DOHH2 (cell line): ENCODE measurements around the gene STK32B.

Experiments used
- H3F3A ChIP-seq: fragments of 200-600 bp; sonication (generic), shearing (Covaris generic); 2 replicates; pipeline ENCODE4 v1.6.0; 2016; ENCODE audit warnings: antibody characterized with exemption, mild to moderate bottlenecking; ENCODE audit not compliant: control insufficient read depth, insufficient read depth
- H3K27ac ChIP-seq: fragments of 200-600 bp; sonication (generic); 2 replicates; pipeline ENCODE4 v1.5.1; 2014; ENCODE audit warnings: low read depth, mild to moderate bottlenecking, low read length, moderate library complexity
- H3K27me3 ChIP-seq: fragments of 200-600 bp; sonication (generic); 2 replicates; pipeline ENCODE4 v1.6.1; 2014; ENCODE audit warnings: mild to moderate bottlenecking, low read length, mixed read lengths; ENCODE audit not compliant: control insufficient read depth
- H3K36me3 ChIP-seq: fragments of 200-600 bp; sonication (generic); 2 replicates; pipeline ENCODE4 v1.6.1; 2014; ENCODE audit warnings: mild to moderate bottlenecking, low read length, moderate library complexity, mixed read lengths; ENCODE audit not compliant: control insufficient read depth
- H3K4me1 ChIP-seq: fragments of 200-600 bp; sonication (generic); 2 replicates; pipeline ENCODE4 v1.6.1; 2014; ENCODE audit warnings: mild to moderate bottlenecking, low read length, mixed read lengths; ENCODE audit not compliant: control insufficient read depth
- H3K4me2 ChIP-seq: fragments of 200-600 bp; sonication (generic); 2 replicates; pipeline ENCODE4 v1.6.0; 2014; ENCODE audit warnings: mild to moderate bottlenecking, low read length, moderate library complexity
- H3K4me3 ChIP-seq: fragments of 200-600 bp; sonication (generic); 2 replicates; pipeline ENCODE4 v1.5.1; 2014; ENCODE audit warnings: mild to moderate bottlenecking, low read length, mixed read lengths
- H3K79me2 ChIP-seq: fragments of 200-600 bp; sonication (generic); 2 replicates; pipeline ENCODE4 v1.6.1; 2014; ENCODE audit warnings: mild to moderate bottlenecking, low read length, mixed read lengths; ENCODE audit not compliant: control insufficient read depth
- H3K9me2 ChIP-seq: fragments of 200-600 bp; sonication (generic); replicated peaks from 2 replicates; pipeline ENCODE4 v1.6.1; 2014; ENCODE audit warnings: mild to moderate bottlenecking, low read length, mixed read lengths; ENCODE audit not compliant: control insufficient read depth
- H3K9me3 ChIP-seq: fragments of 200-600 bp; sonication (generic); 2 replicates; pipeline ENCODE4 v1.6.1; 2014; ENCODE audit warnings: antibody characterized with exemption, low read length, mixed read lengths; ENCODE audit not compliant: control insufficient read depth, insufficient read depth
- H4K20me1 ChIP-seq: fragments of 200-600 bp; sonication (generic); 2 replicates; pipeline ENCODE4 v1.6.0; 2014; ENCODE audit warnings: low read depth, mild to moderate bottlenecking, antibody characterized with exemption, low read length, moderate library complexity; ENCODE audit not compliant: control insufficient read depth, insufficient read depth
- EZH2phosphoT487 ChIP-seq: fragments of 200-600 bp; sonication (generic); IDR thresholded peaks from 2 replicates; pipeline ENCODE4 v1.6.1; 2017; ENCODE audit warnings: borderline replicate concordance, mild to moderate bottlenecking, antibody characterized with exemption, low read length, moderate library complexity, mixed read lengths
- TF ChIP-seq, protein P1 (sequence below): fragments of 200-600 bp; sonication (generic); IDR thresholded peaks from one replicate; pipeline ENCODE4 v1.5.1; 2014; ENCODE audit warnings: antibody characterized with exemption, mild to moderate bottlenecking, low read depth, low read length; ENCODE audit not compliant: poor library complexity, severe bottlenecking

STK32B gene

DNA sequence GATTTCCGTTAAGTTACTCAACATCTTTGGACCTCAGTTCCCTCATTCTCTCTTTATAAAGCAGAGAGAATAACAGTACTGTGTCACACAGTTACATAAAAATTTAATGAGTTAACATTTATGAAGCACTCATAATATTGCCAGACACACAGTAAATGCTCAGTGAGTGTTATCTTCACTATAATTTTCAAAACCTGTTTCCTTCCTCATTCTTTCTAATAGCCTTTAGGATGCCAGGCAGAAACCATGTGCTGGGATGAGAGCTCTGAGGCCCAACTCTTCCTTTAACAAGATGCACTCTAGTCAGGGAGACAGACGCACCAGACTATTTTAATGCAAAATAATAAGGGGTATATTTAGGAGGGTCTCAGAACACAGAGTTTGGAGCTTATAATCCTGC, 208.2 kb downstream of the STK32B start:
- no peaks in the 10 kb centered on the region for H3K9me3 ChIP-seq
- no peaks in the 10 kb centered on the region for H3K9me2 ChIP-seq
- no peaks in the 10 kb centered on the region for H3F3A ChIP-seq
- H3K4me1 ChIP-seq, result no peaks in the 10 kb centered on the region
- no peaks in the 10 kb centered on the region for H3K79me2 ChIP-seq
- TF ChIP-seq EZH2phosphoT487, result no peak
- TF ChIP-seq, protein P1, sequence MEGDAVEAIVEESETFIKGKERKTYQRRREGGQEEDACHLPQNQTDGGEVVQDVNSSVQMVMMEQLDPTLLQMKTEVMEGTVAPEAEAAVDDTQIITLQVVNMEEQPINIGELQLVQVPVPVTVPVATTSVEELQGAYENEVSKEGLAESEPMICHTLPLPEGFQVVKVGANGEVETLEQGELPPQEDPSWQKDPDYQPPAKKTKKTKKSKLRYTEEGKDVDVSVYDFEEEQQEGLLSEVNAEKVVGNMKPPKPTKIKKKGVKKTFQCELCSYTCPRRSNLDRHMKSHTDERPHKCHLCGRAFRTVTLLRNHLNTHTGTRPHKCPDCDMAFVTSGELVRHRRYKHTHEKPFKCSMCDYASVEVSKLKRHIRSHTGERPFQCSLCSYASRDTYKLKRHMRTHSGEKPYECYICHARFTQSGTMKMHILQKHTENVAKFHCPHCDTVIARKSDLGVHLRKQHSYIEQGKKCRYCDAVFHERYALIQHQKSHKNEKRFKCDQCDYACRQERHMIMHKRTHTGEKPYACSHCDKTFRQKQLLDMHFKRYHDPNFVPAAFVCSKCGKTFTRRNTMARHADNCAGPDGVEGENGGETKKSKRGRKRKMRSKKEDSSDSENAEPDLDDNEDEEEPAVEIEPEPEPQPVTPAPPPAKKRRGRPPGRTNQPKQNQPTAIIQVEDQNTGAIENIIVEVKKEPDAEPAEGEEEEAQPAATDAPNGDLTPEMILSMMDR, result no peak
- no peaks in the 10 kb centered on the region for H3K27me3 ChIP-seq
- no peaks in the 10 kb centered on the region for H3K36me3 ChIP-seq
- no peaks in the 10 kb centered on the region for H4K20me1 ChIP-seq
- no peak overlapping the region for H3K27ac ChIP-seq
- H3K4me2 ChIP-seq, result no peak overlapping the region
- no peak overlapping the region for H3K4me3 ChIP-seq

DNA sequence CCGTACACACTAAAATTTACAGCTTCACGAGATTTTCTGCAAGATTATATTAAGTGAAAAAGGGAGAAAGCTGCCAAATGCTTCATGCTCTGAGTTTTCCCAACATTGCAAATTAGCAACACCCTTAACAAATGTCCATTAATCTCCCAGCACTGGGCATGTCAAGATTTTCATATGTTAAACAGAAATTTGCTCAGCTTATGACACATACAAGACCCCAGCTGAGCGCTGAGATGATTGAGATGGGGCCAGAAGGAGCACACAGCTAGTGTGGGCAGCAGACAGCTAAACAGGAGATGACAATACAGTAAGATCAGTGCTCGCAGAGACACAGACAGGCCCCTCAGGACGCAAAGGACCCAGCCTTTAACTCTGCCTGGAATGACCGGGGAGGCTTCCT, 208.8 kb downstream of the STK32B start:
- Histone ChIP-seq H3K9me3 (no peaks in the 10 kb centered on the region), H4K20me1 (no peaks in the 10 kb centered on the region), H3K4me1 (no peaks in the 10 kb centered on the region), H3K27me3 (no peaks in the 10 kb centered on the region), H3K4me2 (no peak overlapping the region), H3K4me3 (no peak overlapping the region), H3K27ac (no peak overlapping the region), H3F3A (no peaks in the 10 kb centered on the region), H3K36me3 (no peaks in the 10 kb centered on the region), H3K9me2 (no peaks in the 10 kb centered on the region), H3K79me2 (no peaks in the 10 kb centered on the region)
- TF ChIP-seq, protein P1, result no peak
- TF ChIP-seq EZH2phosphoT487, result no peak

DNA sequence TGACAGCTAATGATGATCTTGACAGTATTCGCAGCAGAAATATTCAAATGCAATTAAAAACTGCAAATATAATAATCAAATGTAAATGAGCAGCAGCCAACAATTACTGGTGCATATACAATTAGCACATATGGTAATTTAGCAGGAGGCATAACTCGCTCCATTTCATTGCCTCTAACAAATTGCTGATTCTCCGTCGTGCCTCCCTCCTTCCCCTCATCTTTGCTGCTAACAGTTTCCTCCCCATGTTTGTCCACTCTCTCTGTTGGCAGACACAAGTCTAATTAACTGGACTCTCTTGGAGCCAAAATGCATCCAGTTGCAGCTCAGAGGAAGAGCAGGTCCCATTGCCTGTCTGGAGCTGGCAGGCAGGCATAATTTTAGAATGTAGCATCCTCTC, 210.6 kb downstream of the STK32B start:
- H3K27ac ChIP-seq, result no peak overlapping the region
- H3K79me2 ChIP-seq, result no peaks in the 10 kb centered on the region
- H3K36me3 ChIP-seq, result no peaks in the 10 kb centered on the region
- H3K4me3 ChIP-seq, result no peak overlapping the region
- no peak overlapping the region for H3K4me2 ChIP-seq
- no peaks in the 10 kb centered on the region for H3K4me1 ChIP-seq
- H3F3A ChIP-seq, result no peaks in the 10 kb centered on the region
- H3K9me3 ChIP-seq, result no peaks in the 10 kb centered on the region
- H3K9me2 ChIP-seq, result no peaks in the 10 kb centered on the region
- no peaks in the 10 kb centered on the region for H4K20me1 ChIP-seq
- H3K27me3 ChIP-seq, result no peaks in the 10 kb centered on the region
- TF ChIP-seq, protein P1, result no peak
- no peak for TF ChIP-seq EZH2phosphoT487

DNA sequence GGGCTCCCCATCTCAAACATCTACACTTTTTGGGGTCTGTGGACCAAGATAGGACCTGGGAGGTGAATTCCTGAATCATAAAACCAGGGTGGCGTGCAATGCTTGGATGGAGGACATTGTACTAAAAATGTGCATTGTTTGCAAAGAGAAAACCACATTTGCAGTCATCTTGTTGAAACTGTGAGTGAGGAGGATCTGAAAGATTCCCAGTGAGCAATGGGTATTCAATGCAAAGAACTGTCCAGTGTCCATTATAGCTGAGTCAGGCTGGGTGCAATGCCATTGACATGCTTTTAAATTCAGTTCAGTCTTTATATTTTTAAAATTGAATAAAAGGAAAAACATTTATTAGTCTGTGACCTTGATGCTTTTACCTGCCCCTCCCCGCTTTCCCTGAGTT, 215.7 kb downstream of the STK32B start:
- H3K36me3 ChIP-seq, result no peaks in the 10 kb centered on the region
- no peak overlapping the region for H3K4me3 ChIP-seq
- no peaks in the 10 kb centered on the region for H3K79me2 ChIP-seq
- H3K4me2 ChIP-seq, result no peak overlapping the region
- H3K9me3 ChIP-seq, result no peaks in the 10 kb centered on the region
- no peak overlapping the region for H3K27ac ChIP-seq
- no peaks in the 10 kb centered on the region for H3F3A ChIP-seq
- no peaks in the 10 kb centered on the region for H4K20me1 ChIP-seq
- no peaks in the 10 kb centered on the region for H3K27me3 ChIP-seq
- H3K9me2 ChIP-seq, result no peaks in the 10 kb centered on the region
- no peak for TF ChIP-seq EZH2phosphoT487
- TF ChIP-seq, protein P1, result no peak
- no peaks in the 10 kb centered on the region for H3K4me1 ChIP-seq
